ENCODE data around the gene HSPA9. TPM values are rescaled to one million over a fixed set of nuclear protein-coding genes. Genes with fewer than 3 reads are reported as not detected.

Gene HSPA9
- polyA plus RNA-seq, 1 donor from 2014 or later = 280 TPM

DNA sequence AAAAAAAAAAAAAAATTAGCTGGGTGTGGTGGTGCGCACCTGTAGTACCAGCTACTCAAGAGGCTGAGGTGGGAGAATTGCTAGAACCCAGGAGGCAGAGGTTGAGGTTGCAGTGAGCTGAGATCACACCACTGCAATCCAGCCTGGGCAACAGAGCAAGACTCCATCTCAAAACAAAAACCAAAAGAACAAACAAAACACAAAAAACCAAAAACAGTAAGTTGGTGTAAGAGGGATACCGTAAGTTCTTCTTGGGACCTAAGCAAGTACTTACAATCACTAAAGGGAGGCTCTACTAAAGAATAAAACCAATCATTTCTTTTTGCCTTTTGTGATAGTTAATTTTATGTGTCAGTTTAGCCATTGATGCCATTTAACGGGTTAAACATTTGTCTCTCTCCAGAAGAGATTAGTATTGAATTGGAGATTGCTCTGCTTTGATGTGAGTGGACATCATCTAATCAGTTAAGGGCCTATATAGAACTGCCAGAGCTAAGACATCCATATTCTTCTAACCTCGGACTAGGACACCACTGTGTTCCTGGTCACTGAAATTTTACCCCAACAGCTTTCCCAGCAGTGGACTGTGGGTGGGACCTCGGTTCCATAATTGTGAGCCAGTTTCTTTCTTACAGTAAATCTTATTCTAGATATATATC lies 21.6 kb downstream of the HSPA9 start:
- Histone ChIP-seq H3K9ac (ENCODE audit: low read length) (no peak overlapping the region), H3F3A (ENCODE audit: insufficient read depth, low read length, poor library complexity, severe bottlenecking) (no peaks in the 10 kb centered on the region), H3K4me3 (ENCODE audit: low read length) (no peak overlapping the region), H2AFZ (ENCODE audit: low read depth, low read length) (no peak overlapping the region), H3K4me2 (ENCODE audit: low read length) (no peak overlapping the region), H3K9me2 (ENCODE audit: insufficient read depth, low read length) (no peaks in the 10 kb centered on the region), H3K27me3 (ENCODE audit: insufficient read depth, low read depth, low read length) (no peaks in the 10 kb centered on the region), H3K9me3 (ENCODE audit: low read length) (no peaks in the 10 kb centered on the region), H4K20me1 (ENCODE audit: insufficient read depth) (peaks cover 2% of the 10 kb centered on the region), H3K79me2 (replicated peaks; ENCODE audit: insufficient read depth, low read length) (peaks cover 9% of the 10 kb centered on the region), H3K36me3 (ENCODE audit: insufficient read depth, low read length) (peaks cover 14% of the 10 kb centered on the region), H3K27ac (ENCODE audit: low read length) (no peak overlapping the region)
- TF ChIP-seq SMC3 (conservative IDR thresholded peaks at IDR 0.05; ENCODE audit: poor library complexity) = no peak
- no peak for TF ChIP-seq EP300 (conservative IDR thresholded peaks at IDR 0.05; ENCODE audit: poor library complexity, severe bottlenecking)
- no peak for TF ChIP-seq MXI1 (conservative IDR thresholded peaks at IDR 0.05; ENCODE audit: poor library complexity, severe bottlenecking)
- TF ChIP-seq POLR2AphosphoS5 (IDR thresholded peaks at IDR 0.05) = no peak
- TF ChIP-seq RAD21 (conservative IDR thresholded peaks at IDR 0.05) = no peak
- no peak for TF ChIP-seq TAF1 (IDR thresholded peaks at IDR 0.05; ENCODE audit: low read depth)
- TF ChIP-seq, protein P1, sequence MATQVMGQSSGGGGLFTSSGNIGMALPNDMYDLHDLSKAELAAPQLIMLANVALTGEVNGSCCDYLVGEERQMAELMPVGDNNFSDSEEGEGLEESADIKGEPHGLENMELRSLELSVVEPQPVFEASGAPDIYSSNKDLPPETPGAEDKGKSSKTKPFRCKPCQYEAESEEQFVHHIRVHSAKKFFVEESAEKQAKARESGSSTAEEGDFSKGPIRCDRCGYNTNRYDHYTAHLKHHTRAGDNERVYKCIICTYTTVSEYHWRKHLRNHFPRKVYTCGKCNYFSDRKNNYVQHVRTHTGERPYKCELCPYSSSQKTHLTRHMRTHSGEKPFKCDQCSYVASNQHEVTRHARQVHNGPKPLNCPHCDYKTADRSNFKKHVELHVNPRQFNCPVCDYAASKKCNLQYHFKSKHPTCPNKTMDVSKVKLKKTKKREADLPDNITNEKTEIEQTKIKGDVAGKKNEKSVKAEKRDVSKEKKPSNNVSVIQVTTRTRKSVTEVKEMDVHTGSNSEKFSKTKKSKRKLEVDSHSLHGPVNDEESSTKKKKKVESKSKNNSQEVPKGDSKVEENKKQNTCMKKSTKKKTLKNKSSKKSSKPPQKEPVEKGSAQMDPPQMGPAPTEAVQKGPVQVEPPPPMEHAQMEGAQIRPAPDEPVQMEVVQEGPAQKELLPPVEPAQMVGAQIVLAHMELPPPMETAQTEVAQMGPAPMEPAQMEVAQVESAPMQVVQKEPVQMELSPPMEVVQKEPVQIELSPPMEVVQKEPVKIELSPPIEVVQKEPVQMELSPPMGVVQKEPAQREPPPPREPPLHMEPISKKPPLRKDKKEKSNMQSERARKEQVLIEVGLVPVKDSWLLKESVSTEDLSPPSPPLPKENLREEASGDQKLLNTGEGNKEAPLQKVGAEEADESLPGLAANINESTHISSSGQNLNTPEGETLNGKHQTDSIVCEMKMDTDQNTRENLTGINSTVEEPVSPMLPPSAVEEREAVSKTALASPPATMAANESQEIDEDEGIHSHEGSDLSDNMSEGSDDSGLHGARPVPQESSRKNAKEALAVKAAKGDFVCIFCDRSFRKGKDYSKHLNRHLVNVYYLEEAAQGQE (IDR thresholded peaks at IDR 0.05; ENCODE audit: borderline replicate concordance) = no peak
- no peak for TF ChIP-seq EZH2 (IDR thresholded peaks at IDR 0.05; ENCODE audit: borderline replicate concordance, insufficient read depth, low read length, poor library complexity, severe bottlenecking)
- TF ChIP-seq, protein P2, sequence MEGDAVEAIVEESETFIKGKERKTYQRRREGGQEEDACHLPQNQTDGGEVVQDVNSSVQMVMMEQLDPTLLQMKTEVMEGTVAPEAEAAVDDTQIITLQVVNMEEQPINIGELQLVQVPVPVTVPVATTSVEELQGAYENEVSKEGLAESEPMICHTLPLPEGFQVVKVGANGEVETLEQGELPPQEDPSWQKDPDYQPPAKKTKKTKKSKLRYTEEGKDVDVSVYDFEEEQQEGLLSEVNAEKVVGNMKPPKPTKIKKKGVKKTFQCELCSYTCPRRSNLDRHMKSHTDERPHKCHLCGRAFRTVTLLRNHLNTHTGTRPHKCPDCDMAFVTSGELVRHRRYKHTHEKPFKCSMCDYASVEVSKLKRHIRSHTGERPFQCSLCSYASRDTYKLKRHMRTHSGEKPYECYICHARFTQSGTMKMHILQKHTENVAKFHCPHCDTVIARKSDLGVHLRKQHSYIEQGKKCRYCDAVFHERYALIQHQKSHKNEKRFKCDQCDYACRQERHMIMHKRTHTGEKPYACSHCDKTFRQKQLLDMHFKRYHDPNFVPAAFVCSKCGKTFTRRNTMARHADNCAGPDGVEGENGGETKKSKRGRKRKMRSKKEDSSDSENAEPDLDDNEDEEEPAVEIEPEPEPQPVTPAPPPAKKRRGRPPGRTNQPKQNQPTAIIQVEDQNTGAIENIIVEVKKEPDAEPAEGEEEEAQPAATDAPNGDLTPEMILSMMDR (IDR thresholded peaks at IDR 0.05; ENCODE audit: poor library complexity, severe bottlenecking) = no peak

DNA sequence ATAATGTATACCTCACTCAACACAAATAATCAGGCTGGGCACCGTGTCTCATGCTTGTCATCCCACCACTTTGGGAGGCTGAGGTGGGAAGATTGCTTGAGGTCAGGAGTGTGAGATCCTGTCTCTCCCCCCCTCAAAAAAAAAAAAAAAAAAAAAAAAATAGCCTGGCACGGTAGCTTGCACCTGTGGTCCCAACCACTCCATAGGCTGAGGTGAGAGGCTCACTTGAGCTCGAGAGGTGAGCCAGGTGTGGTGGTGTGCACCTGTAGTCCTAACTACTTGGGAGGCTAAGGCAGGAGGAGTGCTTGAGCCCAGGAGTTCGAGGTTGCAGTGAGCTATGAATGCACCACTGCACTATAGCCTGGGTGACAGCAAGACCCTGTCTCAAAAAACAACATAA lies 22.5 kb downstream of the HSPA9 start:
- H3K4me3 ChIP-seq (ENCODE audit: low read length) = no peak overlapping the region
- no peak overlapping the region for H3K9ac ChIP-seq (ENCODE audit: low read length)
- peaks cover 14% of the 10 kb centered on the region for H3K36me3 ChIP-seq (ENCODE audit: insufficient read depth, low read length)
- no peaks in the 10 kb centered on the region for H3K27me3 ChIP-seq (ENCODE audit: insufficient read depth, low read depth, low read length)
- no peaks in the 10 kb centered on the region for H3K9me3 ChIP-seq (ENCODE audit: low read length)
- TF ChIP-seq SMC3 (conservative IDR thresholded peaks at IDR 0.05; ENCODE audit: poor library complexity) (no peak), EP300 (conservative IDR thresholded peaks at IDR 0.05; ENCODE audit: poor library complexity, severe bottlenecking) (no peak), POLR2AphosphoS5 (IDR thresholded peaks at IDR 0.05) (no peak), TAF1 (IDR thresholded peaks at IDR 0.05; ENCODE audit: low read depth) (no peak), RAD21 (conservative IDR thresholded peaks at IDR 0.05) (no peak), EZH2 (IDR thresholded peaks at IDR 0.05; ENCODE audit: borderline replicate concordance, insufficient read depth, low read length, poor library complexity, severe bottlenecking) (no peak), MXI1 (conservative IDR thresholded peaks at IDR 0.05; ENCODE audit: poor library complexity, severe bottlenecking) (no peak)
- TF ChIP-seq, protein P1 (IDR thresholded peaks at IDR 0.05; ENCODE audit: borderline replicate concordance) = no peak
- TF ChIP-seq, protein P2 (IDR thresholded peaks at IDR 0.05; ENCODE audit: poor library complexity, severe bottlenecking) = no peak
- H3K9me2 ChIP-seq (ENCODE audit: insufficient read depth, low read length) = no peaks in the 10 kb centered on the region
- H3K79me2 ChIP-seq (replicated peaks; ENCODE audit: insufficient read depth, low read length) = peaks cover 9% of the 10 kb centered on the region
- no peak overlapping the region for H2AFZ ChIP-seq (ENCODE audit: low read depth, low read length)
- H3K4me2 ChIP-seq (ENCODE audit: low read length) = no peak overlapping the region
- no peaks in the 10 kb centered on the region for H4K20me1 ChIP-seq (ENCODE audit: insufficient read depth)
- no peaks in the 10 kb centered on the region for H3F3A ChIP-seq (ENCODE audit: insufficient read depth, low read length, poor library complexity, severe bottlenecking)
- H3K27ac ChIP-seq (ENCODE audit: low read length) = no peak overlapping the region

All from neural cell (in vitro differentiated cells).